GM19025 (cell line): ENCODE results near the gene TMEM52B.

ENCODE experiments used
- ATAC-seq: cut with Tn5 transposase; IDR thresholded peaks from one replicate; pipeline ENCODE4 v1.9.1; 2021; ENCODE audit warnings: mild to moderate bottlenecking, low read depth, moderate library complexity; ENCODE audit not compliant: unreplicated experiment

Gene TMEM52B

DNA sequence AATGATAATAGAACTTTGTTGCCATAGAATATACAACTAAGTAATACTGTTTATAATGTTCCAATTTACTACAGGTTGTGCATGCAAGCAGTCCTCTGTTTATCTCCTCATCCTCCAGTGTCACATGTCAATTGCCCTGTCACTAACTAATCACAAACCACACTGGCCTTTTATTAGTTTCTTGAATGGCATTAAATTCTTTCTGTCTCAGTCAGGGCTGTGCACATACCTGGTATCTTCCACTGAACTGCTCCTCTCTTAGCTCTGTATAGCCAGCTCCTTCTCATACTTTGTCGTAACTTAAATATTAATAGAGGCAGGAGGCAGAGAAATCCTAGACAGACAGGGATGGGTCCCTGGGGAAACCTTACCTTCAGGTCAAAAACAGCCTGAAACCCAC lies 57.9 kb downstream of the TMEM52B start:
- no peak for ATAC-seq

- no peak for ATAC-seq
Measured at GRCh38 chr12:10238526-10238925, 59.7 kb downstream of the TMEM52B start.

DNA sequence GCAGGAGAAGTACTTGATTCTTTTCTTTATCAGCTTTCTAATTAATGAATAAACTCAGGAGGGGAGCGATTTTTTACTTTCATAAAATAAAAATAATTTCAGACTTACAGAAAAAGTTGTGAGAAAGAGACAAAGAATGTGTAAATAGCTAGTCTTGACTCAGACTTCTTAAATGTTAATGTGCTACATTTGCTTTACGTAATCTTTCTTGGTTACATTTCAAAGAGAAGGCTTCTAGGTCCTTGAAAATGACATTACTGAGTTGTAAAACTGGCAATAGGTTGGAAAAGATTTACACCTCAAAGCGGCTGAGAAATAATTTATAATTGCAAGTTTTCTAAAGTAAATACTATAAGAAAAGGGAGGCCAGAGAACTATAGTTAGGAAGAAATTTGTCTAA lies 62.5 kb downstream of the TMEM52B start:
- no peak for ATAC-seq
